HTERT RPE-1 (cell line): ENCODE data around the gene LIMS1.

ENCODE experiments used
- in situ Hi-C: fragments of 300-500 bp; cut with MboI; formaldehyde crosslinking; loops from 4 replicates; pipeline ENCODE4 v1.14.3; 2020; ENCODE audit warnings: low sequenced_read_pairs

The LIMS1 gene

GRCh38 chr2:108613261-108614042, 79.2 kb downstream of the LIMS1 start:
- in situ Hi-C loops, result no loop called here

DNA sequence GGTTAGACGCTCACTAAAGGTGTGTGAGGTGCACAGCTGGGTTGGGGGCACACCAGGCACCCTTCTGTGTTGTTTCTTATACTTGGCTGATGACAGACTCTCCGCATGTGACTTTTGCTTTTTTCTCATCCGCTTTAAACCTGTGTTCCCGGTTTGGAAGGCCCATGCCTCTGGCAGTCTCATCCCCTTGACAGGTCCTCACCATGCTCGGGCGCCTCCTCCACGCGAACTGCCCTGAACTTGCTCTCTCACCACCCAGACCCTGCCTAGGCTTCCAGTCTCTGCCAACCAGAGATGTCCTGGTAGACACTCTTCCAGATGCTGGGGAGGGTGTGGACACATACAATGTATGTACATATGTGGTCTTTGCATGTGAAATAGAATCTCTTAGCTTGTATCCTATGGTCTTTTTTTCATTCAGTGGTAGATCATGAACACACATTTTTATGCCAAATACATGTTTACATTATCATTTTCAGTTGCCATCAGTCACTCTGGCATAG, 79.8 kb downstream of the LIMS1 start:
- in situ Hi-C loops, result no loop called here

DNA sequence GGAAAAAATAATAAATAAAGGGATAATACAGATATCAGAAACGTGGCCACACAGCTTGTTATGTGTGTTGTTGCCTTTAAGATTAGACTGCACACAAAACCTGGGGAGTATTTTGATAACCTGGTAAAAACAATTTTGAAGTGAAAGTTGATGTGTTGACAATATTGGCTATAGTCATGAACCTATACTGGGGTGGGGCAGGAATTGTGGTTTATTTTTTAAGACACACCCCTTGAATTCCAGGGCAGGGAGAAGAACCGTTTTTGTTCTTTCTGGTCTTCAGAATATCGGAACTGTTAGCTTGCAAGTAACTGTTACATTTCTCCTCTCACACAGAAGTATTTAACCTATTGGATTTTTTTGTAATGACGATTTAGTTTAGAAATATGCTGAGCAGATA, 80.4 kb downstream of the LIMS1 start:
- in situ Hi-C loops, result no loop called here

GRCh38 chr2:108615480-108616090, 81.3 kb downstream of the LIMS1 start:
- in situ Hi-C loops, result no loop called here

- in situ Hi-C loops, result no loop called here
Observed at GRCh38 chr2:108616318-108616717, 82.0 kb downstream of the LIMS1 start.

- in situ Hi-C loops, result no loop called here
Observed at GRCh38 chr2:108616751-108617161, 82.5 kb downstream of the LIMS1 start.

- in situ Hi-C loops, result no loop called here
Observed at GRCh38 chr2:108617617-108618016, 83.3 kb downstream of the LIMS1 start.

GRCh38 chr2:108619925-108620620, 85.8 kb downstream of the LIMS1 start:
- in situ Hi-C loops, result no loop called here

- in situ Hi-C loops, result no loop called here
Observed at GRCh38 chr2:108620656-108621055, 86.4 kb downstream of the LIMS1 start.

DNA sequence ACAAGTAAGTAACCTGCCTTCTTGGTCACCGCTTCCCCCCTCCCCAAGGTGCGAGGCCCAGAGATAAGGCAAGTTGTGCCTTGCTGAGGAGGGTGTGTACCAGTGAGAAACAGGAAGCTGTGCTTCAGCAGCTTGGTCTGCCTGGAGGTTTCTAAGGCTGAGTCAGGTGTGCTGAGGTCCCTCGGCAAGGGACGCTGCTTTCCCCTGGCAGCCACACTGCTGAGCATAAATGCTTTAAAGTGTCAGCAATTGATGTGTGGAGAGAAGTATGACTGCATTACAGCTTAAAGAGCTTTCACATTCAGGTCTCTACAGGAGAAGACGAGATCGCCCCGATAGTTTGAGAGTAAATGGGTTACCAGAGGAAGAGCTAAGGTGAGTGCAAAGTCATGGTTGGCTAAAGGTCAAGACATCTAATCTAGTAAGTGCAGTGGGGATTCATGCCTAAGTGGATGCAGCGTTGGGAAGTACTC, 86.9 kb downstream of the LIMS1 start:
- in situ Hi-C loops, result no loop called here

GRCh38 chr2:108621687-108622681, 87.7 kb downstream of the LIMS1 start:
- in situ Hi-C loops, result no loop called here

GRCh38 chr2:108623616-108624015, 89.3 kb downstream of the LIMS1 start:
- in situ Hi-C loops, result no loop called here

- in situ Hi-C loops, result no loop called here
Observed at GRCh38 chr2:108625186-108625827, 91.0 kb downstream of the LIMS1 start.

GRCh38 chr2:108625828-108626195, 91.5 kb downstream of the LIMS1 start:
- in situ Hi-C loops, result no loop called here

DNA sequence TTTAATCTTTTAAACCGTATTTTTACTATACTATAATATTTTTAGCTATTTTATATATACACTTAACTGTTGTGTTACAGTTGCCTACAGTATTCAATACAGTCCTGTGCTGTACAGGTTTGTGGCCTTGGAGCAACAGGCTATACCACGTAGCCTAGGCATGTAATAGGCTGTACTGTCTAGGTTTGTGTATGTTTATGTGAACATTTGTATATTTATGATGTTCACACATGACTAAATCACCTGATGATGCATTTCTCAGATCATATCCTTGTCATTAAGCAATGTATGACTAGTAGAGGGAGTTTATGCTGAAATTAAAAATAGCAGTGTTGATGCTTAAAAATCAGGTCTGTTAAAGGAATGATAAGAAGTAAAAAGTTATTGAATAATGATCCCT, 92.7 kb downstream of the LIMS1 start:
- in situ Hi-C loops, result no loop called here

GRCh38 chr2:108627911-108628567, 93.8 kb downstream of the LIMS1 start:
- in situ Hi-C loops, result no loop called here

GRCh38 chr2:108628936-108629335, 94.7 kb downstream of the LIMS1 start:
- in situ Hi-C loops, result no loop called here

- in situ Hi-C loops, result no loop called here
Observed at GRCh38 chr2:108629417-108629816, 95.1 kb downstream of the LIMS1 start.

GRCh38 chr2:108630567-108631405, 96.5 kb downstream of the LIMS1 start:
- in situ Hi-C loops, result no loop called here
